Fibroblast of peridontal ligament (primary cell): ENCODE results near the gene RNF217.
"Not testable (repeated sequence)": the region's sequence is repeated elsewhere in the genome, so short reads cannot be mapped to it uniquely, and the experiment has no call there.

ENCODE experiments used
- DNase-seq: peaks from one replicate; pipeline ENCODE4 v3.0.0-alpha.2; 2010; ENCODE audit errors: extremely low read depth

The RNF217 gene

GRCh38 chr6:124963416-124963785, 1.2 kb downstream of the RNF217 start:
- peak; percentile 81 for DNase-seq

GRCh38 chr6:124963831-124964763, 1.9 kb downstream of the RNF217 start:
- peak; percentile 60 for DNase-seq

GRCh38 chr6:124964764-124965105, 2.5 kb downstream of the RNF217 start:
- DNase-seq, result no peak

DNA sequence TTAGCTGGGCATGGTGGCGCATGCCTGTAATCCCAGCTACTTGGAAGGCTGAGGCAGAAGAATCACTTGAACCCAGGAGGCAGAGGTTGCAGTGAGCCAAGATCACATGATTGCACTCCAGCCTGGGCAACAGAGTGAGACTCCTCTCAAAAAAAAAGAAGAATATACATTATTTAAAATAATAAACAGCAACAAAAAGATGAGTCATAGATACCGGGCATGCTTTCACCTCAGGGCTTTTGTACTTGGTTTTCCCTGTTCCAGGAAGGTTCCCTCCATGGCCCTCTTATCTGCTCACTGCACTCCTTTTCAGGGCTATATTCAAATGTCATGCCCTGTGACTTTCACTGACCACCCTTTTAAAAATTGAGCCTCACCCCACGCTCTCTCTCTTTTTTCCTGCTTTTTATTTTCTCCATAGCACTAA, 3.2 kb downstream of the RNF217 start:
- not testable (repeated sequence) for DNase-seq

DNA sequence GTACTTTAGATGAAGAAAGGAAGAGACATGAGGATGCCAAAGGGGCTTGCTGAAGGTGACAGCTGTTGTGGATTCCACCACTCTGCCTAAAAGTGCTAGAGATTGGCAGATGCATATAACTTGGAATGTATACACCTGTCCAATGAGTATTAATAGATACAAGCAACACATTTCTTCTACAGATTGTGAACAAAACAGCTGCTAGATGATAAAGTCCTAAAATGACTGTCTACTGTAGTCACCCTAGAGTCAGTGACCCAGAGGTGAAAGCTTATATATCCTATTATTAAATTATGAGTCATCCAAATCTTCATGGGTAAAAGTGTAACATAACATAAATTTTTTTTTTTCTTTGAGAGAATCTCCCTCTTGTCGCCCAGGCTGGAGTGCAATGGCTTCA, 5.2 kb downstream of the RNF217 start:
- DNase-seq, result no peak

DNA sequence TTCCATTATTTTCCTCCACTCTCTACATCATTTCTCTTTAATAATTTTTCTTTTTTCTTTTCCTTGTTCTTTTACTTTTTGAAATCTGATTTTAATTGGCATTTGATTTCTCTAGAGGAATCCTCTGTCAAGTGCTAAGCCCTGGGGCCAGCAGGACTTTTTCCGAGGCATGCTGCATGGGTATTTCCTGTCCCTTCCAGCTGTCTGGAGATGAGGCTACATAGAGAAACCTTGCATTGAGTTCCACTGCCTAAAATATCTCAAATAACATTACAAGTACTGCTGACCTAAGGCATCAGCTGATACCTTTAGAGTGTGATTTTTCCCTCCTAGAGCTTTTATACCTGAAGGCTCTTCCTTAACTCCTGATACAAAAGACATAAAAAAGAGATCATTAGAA, 6.2 kb downstream of the RNF217 start:
- no peak for DNase-seq

GRCh38 chr6:124970243-124970642, 8.0 kb downstream of the RNF217 start:
- DNase-seq, result peak; percentile 60

DNA sequence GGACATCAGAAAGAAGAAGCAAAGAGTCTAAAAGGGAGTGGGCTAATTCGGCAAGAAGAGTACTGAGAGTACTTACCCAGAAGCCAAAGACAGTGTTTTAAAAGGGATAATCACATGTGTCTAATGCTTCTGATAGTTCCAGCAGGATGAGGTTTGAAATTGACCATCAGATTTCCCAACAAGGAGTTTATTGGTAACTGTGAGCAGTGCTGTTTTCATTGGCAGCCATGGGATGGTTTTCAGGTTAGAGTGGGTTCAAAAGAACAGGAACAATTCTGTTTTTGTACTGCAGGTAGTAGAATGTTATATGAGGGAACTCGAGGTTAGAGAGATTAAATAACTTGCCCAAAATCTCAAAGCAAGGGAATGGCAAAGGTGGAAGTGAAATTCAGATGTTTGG, 8.5 kb downstream of the RNF217 start:
- DNase-seq, result no peak

DNA sequence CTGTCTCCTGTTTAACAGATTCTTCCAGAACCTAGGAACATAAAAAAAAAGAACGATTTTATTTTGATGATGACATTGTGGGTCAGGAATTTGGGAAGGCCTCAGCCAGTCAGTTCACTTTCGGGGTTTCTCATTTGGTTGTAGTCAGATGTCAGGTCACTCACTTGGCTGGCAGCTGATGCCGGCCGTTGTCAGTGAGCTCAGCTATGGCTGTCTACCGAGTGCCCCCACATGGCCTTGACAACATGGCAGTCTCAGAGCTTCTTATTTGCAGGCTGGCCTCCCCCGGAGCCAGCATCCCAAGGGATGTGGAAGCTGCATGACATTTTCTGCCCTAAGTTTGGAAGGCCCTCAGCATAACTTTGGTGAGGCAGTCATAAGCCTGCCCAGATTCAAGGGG, 11.5 kb downstream of the RNF217 start:
- no peak for DNase-seq

DNA sequence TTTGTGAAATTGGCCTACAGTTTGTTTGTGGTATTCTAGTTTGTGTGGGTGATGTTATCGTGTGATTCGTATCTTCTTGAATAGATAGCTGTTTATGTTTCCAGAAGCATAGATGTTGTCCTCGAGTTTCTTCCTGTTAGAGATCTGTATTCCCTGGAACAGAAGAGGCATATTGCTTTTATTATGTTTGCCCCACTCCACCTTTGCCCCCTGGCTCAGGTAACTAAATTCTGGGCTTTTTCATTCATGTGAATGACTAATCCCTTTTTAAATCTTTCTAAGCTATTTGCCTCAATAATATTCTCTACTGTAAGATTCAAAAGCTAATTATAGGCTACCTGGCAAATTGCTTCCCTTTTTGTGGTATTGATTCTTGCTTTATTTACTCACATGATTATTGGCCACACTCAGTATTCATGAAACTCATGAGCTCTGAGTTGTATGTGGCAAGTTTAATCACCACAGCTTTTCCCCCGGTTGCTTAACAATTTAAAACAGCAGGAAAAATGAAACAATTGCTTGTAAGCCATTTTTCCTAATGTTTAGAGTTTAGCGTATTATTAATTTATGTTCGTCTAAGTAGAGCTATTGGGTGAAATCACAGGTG, 12.6 kb downstream of the RNF217 start:
- DNase-seq, result no peak

DNA sequence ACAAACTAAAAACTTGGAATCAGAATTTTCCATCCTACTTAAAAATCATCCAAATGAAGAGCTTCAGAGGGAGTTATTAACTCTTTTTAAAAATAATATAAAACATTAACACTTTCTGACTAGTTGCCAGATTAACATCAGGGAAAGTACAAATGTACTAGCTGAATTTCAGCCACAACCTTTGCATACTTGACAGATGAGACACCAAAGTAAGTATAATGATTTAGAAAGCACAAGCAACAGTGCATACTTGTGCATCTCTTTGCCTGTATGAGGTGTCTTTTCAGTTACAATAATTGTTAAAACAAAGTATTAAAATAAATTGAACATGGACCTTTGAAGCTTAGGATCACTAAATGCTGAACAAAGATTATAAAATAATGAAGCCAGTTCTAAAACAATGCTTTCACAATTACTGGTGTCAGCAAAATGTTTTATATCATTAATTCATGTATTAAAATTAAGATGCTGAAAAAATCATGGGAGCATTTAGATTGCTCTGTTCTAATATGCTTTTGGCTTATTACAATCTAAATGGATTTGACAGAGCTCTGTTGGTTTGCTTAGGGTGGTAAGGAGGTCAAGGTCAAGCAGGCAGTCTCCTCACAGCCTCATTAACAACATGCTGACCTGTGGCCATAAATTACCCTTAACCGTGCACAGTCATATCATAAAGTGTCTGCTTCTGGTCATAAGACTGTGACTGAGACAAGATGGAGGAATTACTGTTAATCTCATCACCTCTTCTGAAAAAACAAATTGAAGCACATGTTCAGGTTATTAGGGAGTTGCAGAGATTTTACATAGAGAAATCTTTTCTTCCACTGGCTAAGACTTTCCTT, 15.1 kb downstream of the RNF217 start:
- no peak for DNase-seq

DNA sequence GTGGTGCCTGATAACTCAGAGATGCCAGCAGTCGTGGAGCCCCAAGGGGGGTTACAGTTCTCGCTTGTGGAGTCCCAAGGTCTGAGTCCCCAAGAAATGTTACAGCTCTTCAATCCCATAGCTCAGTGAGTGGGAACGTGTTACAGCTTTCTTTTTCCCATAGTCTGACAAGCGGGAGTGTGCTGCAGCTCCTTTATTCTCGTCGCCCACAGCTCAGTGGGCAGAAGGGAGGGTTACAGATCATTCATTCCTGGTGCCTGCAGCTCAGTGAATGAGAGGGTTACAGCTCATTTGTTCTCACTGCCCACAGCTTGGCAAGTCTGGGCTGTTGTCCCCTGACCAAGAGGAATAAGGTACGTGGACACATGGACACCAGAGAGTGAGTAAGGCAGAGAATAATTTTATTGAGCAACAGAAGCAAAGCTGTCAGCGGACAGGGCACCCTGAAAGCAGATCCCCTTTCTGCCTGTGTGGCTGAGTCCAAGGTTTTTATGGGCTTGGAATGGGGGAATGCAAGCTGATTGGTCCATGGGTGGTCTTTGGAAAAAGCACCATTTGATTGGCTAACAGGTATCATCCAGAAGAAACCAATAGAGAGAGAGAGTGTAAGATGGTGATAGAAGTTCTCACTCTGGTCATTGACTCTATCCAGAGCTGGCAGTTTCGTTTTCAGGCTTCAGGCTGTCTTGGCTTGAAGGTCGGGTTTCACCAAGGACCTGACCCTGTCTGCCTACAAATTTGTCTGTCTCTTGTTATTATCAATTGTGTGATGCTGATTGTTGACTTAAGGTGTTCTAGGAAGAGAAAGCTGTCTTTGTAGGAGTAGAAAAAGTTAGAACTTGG, 16.4 kb downstream of the RNF217 start:
- no peak for DNase-seq

DNA sequence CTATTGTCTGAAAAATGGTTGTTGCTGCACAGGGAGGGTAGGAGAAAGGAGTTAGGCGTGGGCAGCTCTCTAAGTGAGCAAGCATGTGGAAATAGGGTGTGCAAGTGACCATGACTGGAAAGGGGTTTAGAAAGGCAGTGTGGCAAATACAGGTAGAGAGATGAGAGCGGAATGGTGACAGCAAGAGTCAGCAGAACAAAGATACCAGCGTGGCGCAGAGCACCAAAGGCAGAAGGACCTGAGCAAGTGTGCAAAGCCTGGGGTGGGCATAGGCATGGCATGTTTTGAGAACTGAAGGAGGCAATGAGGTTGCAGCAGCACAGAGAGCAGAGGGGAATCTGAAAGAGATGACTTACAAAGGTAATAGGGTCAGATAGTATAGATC, 17.0 kb downstream of the RNF217 start:
- no peak for DNase-seq

DNA sequence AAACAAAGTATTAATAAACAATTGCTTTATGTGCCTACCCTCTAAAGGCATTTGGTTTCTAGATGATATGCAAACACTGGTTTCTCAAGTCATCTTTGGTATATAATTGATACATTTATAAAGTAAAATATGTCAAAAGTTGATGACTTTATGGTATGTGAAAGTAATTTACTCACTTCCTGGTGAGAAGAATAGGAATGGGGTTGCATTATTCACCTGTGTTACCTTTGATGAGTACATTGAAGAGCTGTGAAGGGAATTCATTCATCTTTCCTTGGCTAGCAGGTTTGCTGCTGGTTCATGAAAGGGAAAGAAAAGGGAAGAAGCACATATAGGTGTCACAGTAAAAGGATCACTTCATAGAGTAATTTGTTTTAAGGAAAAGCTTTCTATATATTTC, 20.4 kb downstream of the RNF217 start:
- DNase-seq, result no peak

- no peak for DNase-seq
These were observed 21.3 kb downstream of the RNF217 start for GRCh38 chr6:124983383-124984083.

DNA sequence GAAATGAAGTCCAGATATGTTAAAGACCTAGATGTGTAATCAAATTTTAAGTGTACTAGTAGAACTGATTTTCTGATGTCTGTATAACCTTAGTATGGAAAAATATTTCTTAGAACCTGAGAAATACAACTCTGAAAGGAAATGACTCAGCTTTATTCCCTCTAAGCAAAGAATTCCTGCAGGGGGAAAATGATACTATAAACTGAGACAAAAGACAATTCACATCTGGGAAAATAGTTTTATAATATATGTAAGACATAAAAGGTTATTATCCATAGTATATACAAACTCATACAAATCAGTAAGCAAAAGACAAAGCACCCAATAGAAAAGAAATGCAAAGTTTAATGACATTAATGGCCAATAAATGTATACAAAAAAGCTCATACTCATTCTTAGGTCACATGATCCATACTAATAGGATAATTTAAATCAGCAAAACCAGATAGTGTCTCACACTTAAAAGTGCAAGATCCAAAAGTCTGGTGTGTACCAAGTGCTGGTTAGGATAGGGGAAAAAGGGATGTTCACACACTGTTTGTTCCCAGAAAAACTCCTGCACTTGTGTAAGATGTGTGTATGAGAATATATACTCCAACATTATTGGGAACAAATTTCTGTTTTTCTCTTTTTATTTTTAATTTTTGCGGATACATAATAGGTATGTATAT, 22.6 kb downstream of the RNF217 start:
- peak; percentile 58 for DNase-seq

- no peak for DNase-seq
These were observed 23.9 kb downstream of the RNF217 start for GRCh38 chr6:124986164-124986563.

DNA sequence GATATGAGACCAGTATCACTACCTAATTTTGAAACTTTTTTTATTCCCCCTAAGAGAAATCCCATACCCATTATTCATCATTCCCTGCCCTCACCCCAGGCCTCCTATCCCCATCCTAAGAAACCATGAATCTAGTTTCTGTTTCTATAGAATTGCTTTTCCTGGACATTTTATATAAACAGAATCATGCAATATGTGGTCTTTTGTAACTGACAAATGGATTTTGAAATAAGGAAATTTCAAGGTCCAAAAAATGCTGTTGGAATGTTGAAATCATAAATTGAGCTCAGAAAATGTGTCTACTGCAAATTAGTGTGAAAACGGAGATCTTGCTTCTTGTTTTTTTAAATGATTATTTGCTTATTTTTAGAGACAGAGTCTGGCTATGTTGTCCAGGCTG, 25.1 kb downstream of the RNF217 start:
- DNase-seq, result peak; percentile 59

- DNase-seq, result no peak
These were observed 25.9 kb downstream of the RNF217 start for GRCh38 chr6:124987999-124988591.
